Stimulated activated CD4-positive, alpha-beta T cell treated with anti-CD3 and anti-CD28 coated beads, TNF-alpha, amount 100 ng/mL, for 4 hours (primary cell): Measurements from ENCODE around the gene GAST.
"Not testable (repeated sequence)": the region's sequence is repeated elsewhere in the genome, so short reads cannot be mapped to it uniquely, and the experiment has no call there.

ENCODE experiments used
- DNase-seq, 3 experiments: peaks; one replicate each; pipeline ENCODE4 v3.0.0-alpha.2; 2020; ENCODE audit warnings: low read depth in 3 of 3

GAST gene

GRCh38 chr17:41711669-41712400 is at the start of gene GAST:
Gene GAST (plus strand): TSS chr17:41712331. CDS start chr17:41715437, 3,106 bp downstream.
- no peak for DNase-seq

GRCh38 chr17:41663451-41664171 is 48.5 kb upstream of the GAST start:
- DNase-seq, result no peak

GRCh38 chr17:41664172-41664457 is 48.0 kb upstream of the GAST start:
- no peak for DNase-seq

GRCh38 chr17:41664587-41665565 is 47.3 kb upstream of the GAST start:
- no peak for DNase-seq

GRCh38 chr17:41665566-41666236 is 46.4 kb upstream of the GAST start:
- peak; percentile 76 to 90 (median 79) for DNase-seq

- peak in 2 of 3 experiments; percentile 45 to 63 for DNase-seq
These were observed 45.9 kb upstream of the GAST start for GRCh38 chr17:41666237-41666641.

- peak; percentile 76 to 78 (median 76) for DNase-seq
These were observed 45.3 kb upstream of the GAST start for GRCh38 chr17:41666708-41667279.

- no peak for DNase-seq
These were observed 44.7 kb upstream of the GAST start for GRCh38 chr17:41667280-41668041.

GRCh38 chr17:41672153-41672552 is 40.0 kb upstream of the GAST start:
- DNase-seq, result no peak

GRCh38 chr17:41675157-41676057 is 36.7 kb upstream of the GAST start:
- DNase-seq, result not testable (repeated sequence)

GRCh38 chr17:41676058-41676419 is 36.1 kb upstream of the GAST start:
- no peak for DNase-seq

- DNase-seq, result no peak
These were observed 33.7 kb upstream of the GAST start for GRCh38 chr17:41678411-41678906.

GRCh38 chr17:41678907-41679739 is 33.0 kb upstream of the GAST start:
- DNase-seq, result peak in 1 of 3 experiments; percentile 45

- no peak for DNase-seq
These were observed 32.2 kb upstream of the GAST start for GRCh38 chr17:41679740-41680425.

GRCh38 chr17:41680426-41681040 is 31.6 kb upstream of the GAST start:
- no peak for DNase-seq

- DNase-seq, result no peak
These were observed 30.4 kb upstream of the GAST start for GRCh38 chr17:41681776-41682175.

GRCh38 chr17:41682631-41683030 is 29.5 kb upstream of the GAST start:
- DNase-seq, result no peak
